Ovary (tissue), 3 donors: Measurements from ENCODE around the gene CDC34.

Source experiments
- CTCF ChIP-seq, 3 donors: fragments of 450-650 bp in 2 of 3; fragments of 200-600 bp in 1 of 3; IDR thresholded peaks; one replicate each; pipeline versions ENCODE4 v1.5.1 to v1.8.0; 2016 to 2022; ENCODE audit warnings: antibody characterized with exemption in 3 of 3, mild to moderate bottlenecking in 1 of 3
- POLR2A ChIP-seq: fragments of 450-650 bp; IDR thresholded peaks from one replicate; pipeline ENCODE4 v1.6.1; 2017; ENCODE audit warnings: antibody characterized with exemption, mild to moderate bottlenecking, moderate library complexity
- donor health status: DM: no; HTN: no; CAD: no.

GRCh38 chr19:571566-571974 lies 40.0 kb downstream of the CDC34 start:
- TF ChIP-seq CTCF (IDR thresholded peaks at IDR 0.05), result no peak
- TF ChIP-seq POLR2A, result no peak
